Activated T-cell treated with anti-CD3 and anti-CD28 coated beads, Interleukin-2, amount 50 U/mL, for 24 hours (primary cell): Measurements from ENCODE around the gene RAF1.
"Not testable (repeated sequence)": the region's sequence is repeated elsewhere in the genome, so short reads cannot be mapped to it uniquely, and the experiment has no call there.

Experiments
- DNase-seq: peaks from one replicate; pipeline ENCODE4 v3.0.0-alpha.2; 2020
- H3K27ac Mint-ChIP-seq: 2 replicates; pipeline ENCODE4 v1.8.0; 2020; ENCODE audit warnings: mild to moderate bottlenecking, mixed read lengths
- H3K27me3 Mint-ChIP-seq: 2 replicates; pipeline ENCODE4 v1.8.0; 2020; ENCODE audit warnings: mixed read lengths
- H3K36me3 Mint-ChIP-seq: 2 replicates; pipeline ENCODE4 v1.8.0; 2020; ENCODE audit warnings: low read depth, mixed read lengths
- H3K4me1 Mint-ChIP-seq: 2 replicates; pipeline ENCODE4 v1.8.0; 2020; ENCODE audit warnings: low read depth, mixed read lengths
- H3K4me3 Mint-ChIP-seq: 2 replicates; pipeline ENCODE4 v1.8.0; 2020; ENCODE audit warnings: mild to moderate bottlenecking, moderate library complexity, mixed read lengths
- H3K9me3 Mint-ChIP-seq: 2 replicates; pipeline ENCODE4 v1.8.0; 2020; ENCODE audit warnings: mixed read lengths

Gene RAF1

DNA sequence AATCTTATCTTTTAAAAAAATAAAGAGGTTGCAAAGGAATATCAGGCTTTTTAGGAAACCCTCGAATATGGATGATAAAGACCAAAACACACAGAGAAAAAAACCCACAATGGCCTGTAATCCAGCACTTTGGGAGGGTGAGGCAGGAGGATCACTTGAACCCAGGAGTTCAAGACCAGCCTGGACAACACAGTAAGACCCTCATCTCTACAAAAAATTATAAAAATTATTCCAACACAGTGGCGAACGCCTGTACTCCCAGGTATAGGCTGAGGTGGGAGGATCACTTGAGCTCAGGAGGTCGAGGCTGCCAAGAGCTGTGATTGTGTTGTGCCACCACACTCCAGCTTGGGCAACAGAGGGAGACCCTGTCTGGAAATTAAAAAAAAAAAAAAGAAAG lies 30.8 kb downstream of the RAF1 start:
- Mint-ChIP-seq H3K27me3 (no peaks in the 10 kb centered on the region), H3K9me3 (no peaks in the 10 kb centered on the region), H3K4me3 (no peak overlapping the region), H3K4me1 (peaks cover 52% of the 10 kb centered on the region), H3K27ac (no peak overlapping the region), H3K36me3 (peaks cover 39% of the 10 kb centered on the region)
- DNase-seq, result no peak

DNA sequence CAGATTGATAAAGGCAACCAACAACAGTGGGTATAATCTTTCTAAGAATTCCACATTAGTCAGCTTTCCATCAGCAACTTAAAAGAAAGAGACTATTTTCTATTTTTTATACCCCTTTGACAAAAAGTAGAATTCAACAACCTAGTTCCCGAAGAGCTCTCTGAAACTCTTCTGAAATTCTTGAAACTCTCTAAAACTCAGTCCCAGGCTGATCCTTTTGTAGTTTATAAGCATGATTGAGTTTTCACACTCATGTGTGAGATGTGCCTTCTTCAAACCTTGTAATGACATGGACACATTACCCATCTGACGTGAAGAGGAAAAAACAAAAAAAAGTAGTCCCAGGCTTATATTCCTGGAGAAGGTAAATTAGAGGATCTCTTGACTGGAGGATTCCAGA lies 31.4 kb downstream of the RAF1 start:
- Mint-ChIP-seq H3K4me3 (no peak overlapping the region), H3K36me3 (peaks cover 33% of the 10 kb centered on the region), H3K27ac (peak overlapping the region; percentile 84), H3K4me1 (peaks cover 54% of the 10 kb centered on the region), H3K9me3 (no peaks in the 10 kb centered on the region), H3K27me3 (no peaks in the 10 kb centered on the region)
- DNase-seq, result no peak

DNA sequence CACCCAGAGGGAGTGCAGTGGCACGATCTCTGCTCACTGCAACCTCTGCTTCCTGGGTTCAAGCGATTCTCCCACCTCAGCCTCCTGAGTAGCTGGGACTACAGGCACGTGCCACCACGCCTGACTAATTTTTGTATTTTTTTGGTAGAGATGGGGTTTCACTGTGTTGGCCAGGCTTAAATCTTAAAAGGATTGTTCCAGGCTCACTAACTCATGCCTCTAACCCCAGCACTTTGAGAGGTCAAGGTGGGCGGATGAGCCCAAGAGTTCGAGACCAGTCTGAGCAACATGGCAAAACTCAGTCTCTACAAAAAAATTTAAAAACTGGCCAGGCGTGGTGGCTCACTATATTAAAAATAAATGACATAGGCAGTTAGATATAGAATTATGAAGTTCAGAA lies 33.1 kb downstream of the RAF1 start:
- H3K4me3 Mint-ChIP-seq, H3K27ac Mint-ChIP-seq, DNase-seq, H3K27me3 Mint-ChIP-seq, H3K9me3 Mint-ChIP-seq: not testable (repeated sequence)
- Mint-ChIP-seq H3K4me1 (peaks cover 55% of the 10 kb centered on the region), H3K36me3 (peaks cover 21% of the 10 kb centered on the region)

DNA sequence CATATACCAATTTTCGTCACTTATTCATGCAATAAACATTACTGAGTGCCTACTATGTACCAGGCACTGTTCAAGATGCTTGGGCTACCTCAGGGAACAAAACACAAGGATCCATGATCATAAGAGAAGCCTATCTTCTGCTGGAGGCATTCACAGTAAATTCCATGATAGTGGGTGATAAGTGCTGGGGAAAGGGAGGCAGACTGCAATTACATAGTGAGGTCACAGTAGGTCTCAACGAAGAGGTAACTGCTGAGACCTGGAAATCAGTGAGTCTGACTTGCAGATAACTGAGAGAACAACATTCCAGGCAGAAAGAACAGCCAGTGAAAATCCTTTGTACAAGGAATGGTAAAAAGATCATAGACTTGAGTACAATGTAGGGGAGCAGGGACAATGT lies 33.6 kb downstream of the RAF1 start:
- no peak overlapping the region for H3K27ac Mint-ChIP-seq
- H3K36me3 Mint-ChIP-seq, result peaks cover 24% of the 10 kb centered on the region
- no peak overlapping the region for H3K4me3 Mint-ChIP-seq
- no peak for DNase-seq
- no peaks in the 10 kb centered on the region for H3K9me3 Mint-ChIP-seq
- no peaks in the 10 kb centered on the region for H3K27me3 Mint-ChIP-seq
- H3K4me1 Mint-ChIP-seq, result peaks cover 60% of the 10 kb centered on the region

DNA sequence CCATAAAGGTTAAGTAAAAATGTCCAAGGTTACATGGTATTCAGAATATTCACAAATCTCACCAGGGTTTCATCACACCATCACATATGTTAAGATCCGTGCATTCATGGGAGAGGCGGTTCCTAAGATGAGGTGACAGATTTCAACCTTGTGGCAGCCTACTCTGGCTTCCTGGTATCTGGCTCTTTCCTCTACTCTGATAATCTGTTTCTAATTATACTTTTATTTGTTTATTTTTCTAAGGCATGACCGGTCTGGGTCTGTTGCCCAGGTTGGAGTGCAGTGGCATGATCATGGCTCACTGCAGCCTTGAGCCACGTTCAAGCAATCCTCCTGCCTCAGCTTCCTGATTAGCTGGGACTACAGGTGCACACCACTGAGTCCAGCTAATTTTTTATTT lies 34.4 kb downstream of the RAF1 start:
- Mint-ChIP-seq H3K4me3 (no peak overlapping the region), H3K27ac (no peak overlapping the region), H3K9me3 (no peaks in the 10 kb centered on the region), H3K36me3 (peaks cover 21% of the 10 kb centered on the region), H3K4me1 (peaks cover 63% of the 10 kb centered on the region), H3K27me3 (no peaks in the 10 kb centered on the region)
- no peak for DNase-seq

DNA sequence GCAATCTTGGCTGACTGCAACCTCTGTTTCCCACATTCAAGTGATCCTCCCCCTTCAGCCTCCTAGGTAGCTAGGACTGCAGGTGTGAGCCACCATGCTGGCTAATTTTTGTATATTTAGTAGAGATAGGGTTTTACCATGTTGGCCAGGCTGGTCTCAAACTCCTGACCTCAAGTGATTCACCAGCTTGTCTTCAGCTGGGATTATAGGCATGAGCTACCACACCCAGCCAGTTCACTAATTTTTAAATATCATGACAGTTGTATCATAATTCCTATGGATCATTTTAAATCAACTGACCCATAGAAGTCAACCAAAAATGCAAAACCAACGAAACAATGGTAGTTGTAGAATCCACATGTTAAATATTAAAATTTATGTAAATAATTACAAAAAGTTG lies 35.1 kb downstream of the RAF1 start:
- DNase-seq, result no peak
- Mint-ChIP-seq H3K4me3 (no peak overlapping the region), H3K9me3 (no peaks in the 10 kb centered on the region), H3K27ac (no peak overlapping the region), H3K27me3 (no peaks in the 10 kb centered on the region), H3K4me1 (peaks cover 64% of the 10 kb centered on the region), H3K36me3 (peaks cover 13% of the 10 kb centered on the region)

DNA sequence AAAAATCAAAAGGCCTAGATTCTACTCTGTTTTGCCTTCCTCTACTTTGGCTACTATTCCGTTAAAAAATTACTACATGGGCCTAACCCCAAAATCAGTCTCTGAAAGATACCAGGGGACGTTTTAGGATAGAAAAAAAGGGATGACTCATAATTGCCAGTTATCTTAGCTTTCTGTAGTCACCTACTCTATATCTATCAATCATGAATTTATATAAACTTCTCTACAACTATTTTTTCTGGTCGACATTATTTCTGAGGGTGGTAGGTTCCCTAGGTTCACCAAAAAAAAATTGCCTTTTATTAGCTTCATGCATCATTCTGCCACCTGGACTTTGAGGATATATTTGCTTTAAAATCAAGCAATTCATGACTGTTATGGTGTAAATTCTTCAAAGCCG lies 36.5 kb downstream of the RAF1 start:
- no peaks in the 10 kb centered on the region for H3K27me3 Mint-ChIP-seq
- peaks cover 7% of the 10 kb centered on the region for H3K36me3 Mint-ChIP-seq
- H3K4me3 Mint-ChIP-seq, result no peak overlapping the region
- DNase-seq, result no peak
- H3K27ac Mint-ChIP-seq, result peak overlapping the region; percentile 34
- H3K9me3 Mint-ChIP-seq, result no peaks in the 10 kb centered on the region
- H3K4me1 Mint-ChIP-seq, result peaks cover 59% of the 10 kb centered on the region

DNA sequence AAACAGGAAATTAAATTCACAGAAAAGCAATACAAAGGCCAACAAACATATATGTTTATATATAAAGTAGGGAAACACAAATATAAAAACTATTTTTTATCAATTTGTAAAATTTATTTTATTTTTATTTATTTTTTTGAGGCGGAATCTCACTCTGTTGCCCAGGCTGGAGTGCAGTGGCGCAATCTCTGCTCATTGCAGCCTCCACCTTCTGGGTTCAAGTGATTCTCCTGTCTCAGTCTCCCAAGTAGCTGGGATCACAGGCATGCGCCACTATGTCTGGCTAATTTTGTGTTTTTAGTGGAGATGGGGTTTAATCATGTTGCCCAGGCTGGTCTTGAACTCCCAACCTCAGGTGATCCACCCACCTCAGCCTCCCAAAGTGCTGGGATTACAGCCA lies 39.0 kb downstream of the RAF1 start:
- not testable (repeated sequence) for H3K4me3 Mint-ChIP-seq, H3K27me3 Mint-ChIP-seq, H3K36me3 Mint-ChIP-seq, DNase-seq, H3K9me3 Mint-ChIP-seq
- Mint-ChIP-seq H3K4me1 (peaks cover 61% of the 10 kb centered on the region), H3K27ac (peak overlapping the region; percentile 45)

DNA sequence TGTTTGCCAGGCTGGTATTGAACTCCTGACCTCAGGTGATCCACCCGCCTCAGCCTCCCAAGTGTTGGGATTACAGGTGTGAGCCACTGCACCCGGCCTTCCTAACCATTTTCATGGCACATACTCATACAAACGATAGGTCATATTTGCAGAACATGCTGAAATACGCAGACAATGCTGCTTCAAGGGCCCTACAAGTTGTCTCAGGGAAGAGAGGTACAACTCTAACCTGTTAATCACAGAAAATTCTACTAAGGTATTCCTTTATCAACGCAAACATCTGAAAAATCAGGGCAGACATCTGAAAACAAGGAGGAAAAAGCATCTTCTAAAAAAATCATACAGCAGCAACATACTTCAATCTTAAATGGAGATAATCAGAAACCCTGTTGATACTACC lies 39.9 kb downstream of the RAF1 start:
- Mint-ChIP-seq H3K36me3 (peaks cover 8% of the 10 kb centered on the region), H3K9me3 (no peaks in the 10 kb centered on the region), H3K27me3 (no peaks in the 10 kb centered on the region), H3K27ac (peak overlapping the region; percentile 22), H3K4me1 (peaks cover 59% of the 10 kb centered on the region), H3K4me3 (no peak overlapping the region)
- DNase-seq, result no peak

DNA sequence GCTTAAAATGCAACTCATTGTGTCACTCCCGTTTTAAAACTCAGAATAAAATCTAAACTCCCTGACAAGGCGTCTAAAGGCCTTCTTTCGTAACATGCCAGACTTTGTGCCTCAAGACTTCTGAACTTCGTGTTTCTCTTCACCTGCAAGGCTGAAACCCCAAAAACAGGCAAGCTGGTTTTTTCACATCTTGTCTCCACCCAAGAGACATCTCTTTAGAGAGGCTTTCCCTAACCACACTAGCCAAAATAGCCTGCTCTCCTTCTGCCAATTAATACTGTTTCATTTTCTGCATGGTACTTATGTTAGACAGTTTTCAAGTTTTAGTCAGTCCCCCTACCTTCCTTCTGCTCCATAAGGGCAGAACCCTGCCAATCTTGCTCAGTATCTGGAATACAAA lies 41.6 kb downstream of the RAF1 start:
- Mint-ChIP-seq H3K36me3 (peaks cover 18% of the 10 kb centered on the region), H3K9me3 (no peaks in the 10 kb centered on the region), H3K4me3 (no peak overlapping the region), H3K27me3 (no peaks in the 10 kb centered on the region), H3K27ac (peak overlapping the region; percentile 62), H3K4me1 (peaks cover 50% of the 10 kb centered on the region)
- no peak for DNase-seq

DNA sequence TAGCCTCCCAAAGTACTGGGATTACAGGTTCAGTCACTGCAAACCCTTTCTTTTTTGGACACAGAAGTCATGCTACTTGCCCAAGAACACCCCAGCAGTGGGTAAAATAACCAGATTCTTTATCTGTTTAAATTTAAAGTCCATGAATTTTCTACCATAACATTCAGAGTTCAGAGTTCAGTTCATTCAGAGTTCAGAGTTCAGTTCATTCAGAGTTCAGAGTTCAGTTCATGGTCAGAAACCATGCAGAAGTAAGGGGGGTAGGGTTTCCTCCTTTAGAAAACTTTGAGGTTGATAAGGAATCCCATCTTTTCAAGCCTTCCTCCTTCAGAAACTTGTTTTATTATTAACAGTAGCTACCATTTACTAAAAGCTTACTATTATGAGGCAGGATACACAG lies 43.2 kb downstream of the RAF1 start:
- H3K27ac Mint-ChIP-seq, result no peak overlapping the region
- no peak overlapping the region for H3K4me3 Mint-ChIP-seq
- peaks cover 31% of the 10 kb centered on the region for H3K36me3 Mint-ChIP-seq
- no peaks in the 10 kb centered on the region for H3K9me3 Mint-ChIP-seq
- H3K27me3 Mint-ChIP-seq, result no peaks in the 10 kb centered on the region
- no peak for DNase-seq
- peaks cover 51% of the 10 kb centered on the region for H3K4me1 Mint-ChIP-seq

DNA sequence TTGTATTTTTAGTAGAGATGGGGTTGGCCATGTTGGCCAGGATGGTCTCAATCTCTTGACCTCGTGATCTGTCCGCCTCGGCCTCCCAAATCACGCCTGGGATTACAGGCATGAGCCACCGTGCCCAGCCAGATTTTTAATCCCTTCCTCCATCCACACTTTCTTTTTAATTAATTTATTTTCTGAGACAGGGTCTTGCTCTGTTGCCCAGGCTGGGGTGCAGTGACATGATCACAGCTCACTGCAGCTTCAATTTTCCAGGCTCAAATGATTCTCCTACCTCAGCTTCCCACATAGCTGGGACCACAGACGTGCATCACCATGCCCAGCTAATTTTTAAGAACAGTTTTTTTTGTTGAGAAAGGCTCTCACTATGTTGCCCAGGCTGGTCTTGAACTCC lies 43.6 kb downstream of the RAF1 start:
- peaks cover 50% of the 10 kb centered on the region for H3K4me1 Mint-ChIP-seq
- H3K36me3 Mint-ChIP-seq, result peaks cover 31% of the 10 kb centered on the region
- no peaks in the 10 kb centered on the region for H3K9me3 Mint-ChIP-seq
- H3K27me3 Mint-ChIP-seq, result no peaks in the 10 kb centered on the region
- no peak overlapping the region for H3K4me3 Mint-ChIP-seq
- DNase-seq, result no peak
- H3K27ac Mint-ChIP-seq, result no peak overlapping the region

DNA sequence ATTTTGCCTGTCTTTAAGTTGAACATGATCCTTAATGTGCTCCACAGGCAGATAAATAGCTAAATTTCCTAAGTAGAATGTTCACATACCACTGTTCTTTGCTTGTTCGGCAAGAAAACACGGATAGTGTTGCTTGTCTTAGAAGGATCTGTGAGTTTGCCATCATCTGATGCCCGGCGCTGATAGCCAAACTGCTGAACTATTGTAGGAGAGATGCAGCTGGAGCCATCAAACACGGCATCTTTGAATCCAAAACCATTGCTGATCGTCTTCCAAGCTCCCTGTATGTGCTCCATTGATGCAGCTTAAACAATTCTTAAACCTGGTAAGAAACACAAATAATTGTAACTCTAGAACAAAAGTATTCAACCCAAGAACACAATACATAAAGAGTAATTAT lies 45.5 kb downstream of the RAF1 start:
- H3K27ac Mint-ChIP-seq, result no peak overlapping the region
- no peaks in the 10 kb centered on the region for H3K27me3 Mint-ChIP-seq
- DNase-seq, result no peak
- peaks cover 49% of the 10 kb centered on the region for H3K36me3 Mint-ChIP-seq
- H3K9me3 Mint-ChIP-seq, result no peaks in the 10 kb centered on the region
- peaks cover 57% of the 10 kb centered on the region for H3K4me1 Mint-ChIP-seq
- no peak overlapping the region for H3K4me3 Mint-ChIP-seq

DNA sequence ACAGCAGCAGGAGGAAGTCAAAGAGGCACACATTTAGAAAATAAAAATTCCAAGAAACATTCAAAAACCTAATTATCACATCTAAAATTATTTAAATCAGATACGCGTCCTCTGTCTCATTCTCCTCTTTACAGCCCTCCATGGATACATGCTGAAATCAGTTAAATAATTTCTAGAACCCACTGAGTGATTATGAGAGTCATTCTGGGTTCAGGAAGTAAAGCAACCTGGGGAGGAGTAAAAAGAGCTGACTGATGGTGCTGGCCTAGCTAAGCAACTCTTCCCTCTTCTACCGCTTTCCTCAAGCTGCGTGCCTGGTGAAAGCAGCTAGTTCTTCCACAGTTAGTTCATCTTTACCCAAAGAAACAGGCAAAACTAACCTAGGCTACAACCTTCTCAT lies 48.7 kb downstream of the RAF1 start:
- no peaks in the 10 kb centered on the region for H3K27me3 Mint-ChIP-seq
- no peak overlapping the region for H3K4me3 Mint-ChIP-seq
- peaks cover 67% of the 10 kb centered on the region for H3K36me3 Mint-ChIP-seq
- peaks cover 49% of the 10 kb centered on the region for H3K4me1 Mint-ChIP-seq
- no peaks in the 10 kb centered on the region for H3K9me3 Mint-ChIP-seq
- H3K27ac Mint-ChIP-seq, result peak overlapping the region; percentile 20
- DNase-seq, result no peak

DNA sequence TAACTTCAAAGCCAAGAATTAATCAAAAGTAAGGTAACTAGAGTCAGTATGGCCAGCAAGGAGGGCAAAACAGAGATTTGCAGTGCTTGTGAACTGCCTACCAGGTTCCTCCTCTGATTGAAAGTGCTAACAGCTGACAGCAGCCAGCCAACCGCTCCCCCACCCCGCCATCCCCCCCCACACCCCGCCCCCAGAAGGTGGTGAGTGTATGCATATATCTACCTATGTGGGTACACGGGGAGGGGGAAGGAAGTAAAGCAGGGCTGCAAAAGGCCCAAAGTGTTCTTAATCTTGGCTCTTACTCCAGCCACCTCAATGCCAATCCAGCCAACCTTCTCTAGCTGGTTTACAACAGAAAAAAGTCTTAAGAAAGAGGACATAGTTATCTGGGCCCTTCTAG lies 50.7 kb downstream of the RAF1 start:
- DNase-seq, result no peak
- Mint-ChIP-seq H3K36me3 (peaks cover 78% of the 10 kb centered on the region), H3K27me3 (no peaks in the 10 kb centered on the region), H3K27ac (peak overlapping the region; percentile 15), H3K4me1 (peaks cover 53% of the 10 kb centered on the region), H3K4me3 (no peak overlapping the region), H3K9me3 (no peaks in the 10 kb centered on the region)

DNA sequence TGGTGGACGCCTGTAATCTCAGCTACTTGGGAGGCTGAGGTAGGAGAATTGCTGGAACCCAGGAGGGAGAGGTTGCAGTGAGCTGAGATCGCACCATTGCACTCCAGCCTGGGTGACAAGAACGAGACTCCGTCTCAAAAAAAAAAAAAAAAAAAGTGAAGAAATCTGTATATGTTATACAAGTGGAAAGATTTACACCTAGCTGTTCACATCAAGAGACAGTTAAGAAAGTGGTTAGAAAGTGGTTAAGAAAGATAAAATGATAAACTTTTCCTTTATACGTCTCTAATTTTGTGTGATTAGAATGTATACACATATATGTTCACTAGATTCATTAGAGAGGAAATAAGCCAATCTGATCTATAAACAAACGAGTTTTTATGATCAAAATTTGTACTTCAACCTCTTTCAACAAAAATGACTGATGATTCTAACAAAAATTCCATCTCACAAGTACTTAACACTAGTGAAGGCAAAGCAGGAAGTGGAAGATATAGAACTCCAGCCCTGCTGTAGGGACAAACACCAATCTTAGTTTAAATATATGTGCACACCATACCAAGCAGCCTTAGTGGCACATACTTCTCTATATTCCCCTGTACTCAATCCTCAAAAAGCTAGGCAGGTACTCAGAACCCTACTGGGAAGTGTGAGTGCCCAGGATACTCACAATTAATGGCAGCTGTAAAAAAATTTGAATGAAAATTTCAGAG lies 51.2 kb downstream of the RAF1 start:
- no peak overlapping the region for H3K4me3 Mint-ChIP-seq
- peak overlapping the region; percentile 47 for H3K27ac Mint-ChIP-seq
- DNase-seq, result no peak
- no peaks in the 10 kb centered on the region for H3K27me3 Mint-ChIP-seq
- peaks cover 58% of the 10 kb centered on the region for H3K4me1 Mint-ChIP-seq
- H3K9me3 Mint-ChIP-seq, result no peaks in the 10 kb centered on the region
- H3K36me3 Mint-ChIP-seq, result peaks cover 80% of the 10 kb centered on the region
